HG03025 (cell line): ENCODE results near the gene ALDH7A1.
"Not testable (repeated sequence)": the region's sequence is repeated elsewhere in the genome, so short reads cannot be mapped to it uniquely, and the experiment has no call there.

Experiments
- ATAC-seq: cut with Tn5 transposase; IDR thresholded peaks from one replicate; pipeline ENCODE4 v1.9.1; 2021; ENCODE audit warnings: mild to moderate bottlenecking, moderate library complexity; ENCODE audit not compliant: unreplicated experiment, low FRiP score

ALDH7A1 gene

DNA sequence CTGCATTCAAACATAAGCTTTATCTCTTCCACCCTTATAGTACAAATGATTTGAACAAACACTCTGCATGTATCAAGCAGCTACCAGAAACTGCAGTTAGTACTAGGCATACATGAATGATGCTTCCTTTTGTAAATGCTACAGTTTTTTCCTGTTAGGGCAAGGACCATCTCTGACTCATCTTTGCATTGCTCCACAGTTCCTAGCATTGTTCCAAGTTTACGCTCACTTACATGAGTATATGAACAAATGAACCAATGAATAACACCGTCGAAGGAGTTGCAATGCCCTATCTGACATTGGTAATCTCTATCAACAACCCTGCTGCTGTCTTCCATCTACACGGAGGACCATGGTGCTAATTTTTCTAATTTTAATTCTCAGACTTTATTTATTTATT, 2.1 kb upstream of the ALDH7A1 start:
- ATAC-seq = no peak

DNA sequence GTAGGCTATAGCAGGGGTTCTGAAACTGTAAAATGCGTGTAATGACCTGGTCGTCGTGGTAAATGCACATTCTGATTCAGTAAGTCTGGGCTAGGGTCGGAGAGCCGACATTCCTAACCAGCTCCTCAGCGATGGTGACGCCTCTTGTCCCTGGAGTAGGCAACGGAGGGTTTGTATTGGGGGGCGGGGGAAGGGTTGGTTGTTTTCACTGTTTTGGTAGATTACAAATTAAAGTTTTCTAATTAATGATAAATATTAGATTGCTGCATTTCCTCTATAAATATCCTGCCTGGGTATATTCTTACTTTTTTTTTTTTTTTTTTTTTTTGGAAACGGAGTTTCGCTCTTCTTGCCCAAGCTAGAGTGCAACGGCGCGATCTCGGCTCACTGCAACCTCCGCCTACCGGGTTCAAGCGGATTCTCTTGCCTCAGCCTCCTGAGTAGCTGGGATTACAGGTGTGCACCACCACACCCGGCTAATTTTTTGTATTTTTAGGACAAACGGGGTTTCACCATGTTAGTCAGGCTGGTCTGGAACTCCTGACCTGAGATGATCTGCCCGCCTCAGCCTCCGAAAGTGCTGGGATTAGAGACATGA, 566 bp upstream of the ALDH7A1 start:
- ATAC-seq = peak; percentile 11

DNA sequence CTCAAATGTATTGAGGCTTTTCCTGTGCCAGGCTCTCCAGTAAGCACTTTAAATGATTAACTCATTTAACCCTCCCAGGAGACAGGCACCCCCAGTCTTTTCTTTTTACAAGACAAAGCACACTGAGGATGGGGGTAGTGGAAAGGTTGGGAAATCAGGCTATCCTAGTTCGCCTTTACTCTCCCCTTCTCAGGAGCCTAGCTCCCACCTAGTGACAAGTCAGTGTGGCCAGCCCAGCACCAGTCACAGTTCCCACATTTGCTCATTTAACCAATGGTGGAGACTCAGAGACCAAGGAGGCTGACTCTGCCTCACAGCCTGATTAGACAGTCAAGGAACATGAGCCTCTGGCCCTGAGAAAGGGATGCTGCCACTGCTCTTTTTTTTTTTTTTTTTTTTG, 3.5 kb downstream of the ALDH7A1 start:
- no peak for ATAC-seq

DNA sequence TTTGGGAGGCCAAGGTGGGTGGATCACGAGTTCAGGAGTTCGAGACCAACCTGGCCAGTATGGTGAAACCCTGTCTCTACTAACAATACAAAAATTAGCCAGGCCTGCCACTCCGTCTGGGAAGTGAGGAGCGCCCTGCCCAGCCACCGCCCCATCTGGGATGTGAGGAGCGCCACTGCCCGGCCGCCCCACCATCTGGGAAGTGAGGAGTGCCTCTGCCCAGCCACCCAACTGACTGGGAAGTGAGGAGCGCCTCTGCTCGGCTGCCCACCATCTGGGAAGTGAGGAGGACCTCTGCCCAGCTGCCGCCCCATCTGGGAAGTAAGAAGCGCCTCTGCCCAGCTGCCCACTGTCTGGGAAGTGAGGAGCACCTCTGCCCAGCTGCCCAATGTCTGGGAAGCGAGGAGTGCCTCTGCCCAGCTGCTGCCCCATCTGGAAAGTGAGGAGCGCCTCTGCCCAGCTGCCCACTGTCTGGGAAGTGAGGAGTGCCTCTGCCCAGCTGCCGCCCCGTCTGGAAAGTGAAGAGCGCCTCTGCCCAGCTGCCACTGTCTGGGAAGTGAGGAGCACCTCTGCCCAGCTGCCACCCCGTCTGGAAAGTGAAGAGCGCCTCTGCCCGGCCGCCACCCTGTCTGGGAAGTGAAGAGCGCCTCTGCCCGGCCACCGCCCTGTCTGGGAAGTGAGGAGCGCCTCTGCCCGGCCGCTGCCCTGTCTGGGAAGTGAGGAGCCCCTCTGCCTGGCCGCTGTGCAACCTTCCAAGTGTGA, 5.3 kb downstream of the ALDH7A1 start:
- no peak for ATAC-seq

DNA sequence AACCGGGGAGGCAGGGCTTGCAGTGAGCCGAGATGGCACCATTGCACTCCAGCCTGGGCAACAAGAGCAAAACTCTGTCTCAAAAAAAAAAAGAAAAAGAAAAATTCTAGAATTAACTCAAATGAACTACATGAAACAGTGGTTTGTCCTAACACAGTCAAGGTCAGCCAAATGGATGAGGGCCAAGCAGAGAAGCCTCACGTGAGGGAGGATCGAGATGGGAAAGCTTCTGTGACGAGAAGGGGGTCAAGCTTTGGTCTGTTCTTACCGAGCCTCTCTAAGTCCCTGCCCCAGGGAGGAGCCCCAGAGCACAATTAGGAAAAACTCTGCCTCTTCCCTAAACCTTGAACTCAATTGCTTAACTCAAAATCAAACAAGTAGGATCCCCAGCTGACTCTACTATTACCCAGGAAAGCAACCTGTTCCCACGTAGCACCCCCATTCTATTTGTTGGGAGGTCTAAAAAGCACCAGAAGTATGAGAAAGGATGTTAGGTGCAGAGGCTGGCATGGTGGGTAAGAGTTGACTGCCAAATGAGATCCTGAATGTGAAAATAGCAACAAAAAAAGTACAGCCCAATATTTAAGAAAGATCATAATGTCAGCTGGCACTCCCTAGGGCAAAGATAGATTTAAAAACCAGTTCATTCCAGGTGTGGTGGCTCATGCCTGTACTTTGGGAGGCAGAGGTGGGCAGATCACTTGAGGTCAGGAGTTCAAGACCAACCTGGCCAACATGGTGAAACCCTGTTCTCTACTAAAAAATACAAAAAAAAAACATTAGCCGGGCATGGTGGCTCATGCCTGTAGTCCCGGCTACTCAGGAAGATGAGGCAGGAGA, 7.2 kb downstream of the ALDH7A1 start:
- ATAC-seq = no peak

DNA sequence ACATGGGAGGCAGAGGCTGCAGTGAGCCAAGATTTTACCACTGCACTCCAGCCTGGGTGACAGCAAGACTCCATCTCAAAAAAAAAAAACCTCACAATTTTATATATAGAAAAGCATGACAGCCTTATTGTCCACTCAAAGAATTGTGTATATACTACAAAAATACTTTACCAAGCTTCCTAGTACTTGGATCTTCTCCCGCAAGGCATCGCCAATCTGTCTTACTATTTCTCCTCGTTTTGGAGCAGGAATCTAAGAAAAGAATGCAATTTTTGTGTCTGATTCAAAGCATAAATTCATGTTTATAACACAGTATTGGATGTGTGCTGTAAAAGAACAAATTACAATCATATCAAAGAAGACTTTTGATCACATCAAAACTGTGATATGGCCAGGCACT, 11.3 kb downstream of the ALDH7A1 start:
- ATAC-seq = no peak

DNA sequence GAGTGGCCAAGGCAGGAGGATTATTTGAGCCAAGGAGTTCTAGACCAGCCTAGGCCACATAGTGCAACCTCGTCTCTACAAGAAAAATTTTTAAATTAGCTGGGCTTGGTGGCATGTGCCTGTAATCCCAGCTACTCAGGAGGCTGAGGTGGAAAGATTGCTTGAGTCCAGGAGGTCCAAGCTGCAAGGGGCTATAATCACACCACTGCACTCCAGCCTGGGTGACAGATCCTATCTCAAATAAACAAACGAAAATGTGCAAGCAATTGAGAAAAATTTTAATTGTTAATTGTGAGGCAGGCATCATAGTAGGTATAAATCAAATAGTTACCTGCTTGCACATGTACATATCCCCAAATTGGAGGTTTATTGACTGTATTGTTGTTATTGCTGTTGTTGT, 15.3 kb downstream of the ALDH7A1 start:
- no peak for ATAC-seq

DNA sequence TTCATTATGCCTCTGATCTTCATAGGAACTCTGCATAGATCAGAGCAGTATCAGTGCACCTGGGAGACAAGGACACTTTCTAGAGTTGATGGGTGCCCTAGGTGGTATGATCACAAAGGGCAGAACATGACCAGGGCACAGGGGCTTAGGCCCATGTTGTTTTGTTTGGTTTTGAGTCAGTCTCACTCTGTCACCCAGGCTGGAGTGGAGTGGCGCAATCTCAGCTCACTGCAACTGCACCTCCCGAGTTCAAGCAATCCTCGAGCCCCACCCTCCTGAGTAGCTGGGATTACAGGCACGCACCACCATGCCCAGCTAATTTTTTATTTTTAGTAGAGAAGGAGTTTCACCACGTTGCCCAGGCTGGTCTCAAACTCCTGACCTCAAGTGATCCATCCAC, 17.6 kb downstream of the ALDH7A1 start:
- ATAC-seq = no peak

DNA sequence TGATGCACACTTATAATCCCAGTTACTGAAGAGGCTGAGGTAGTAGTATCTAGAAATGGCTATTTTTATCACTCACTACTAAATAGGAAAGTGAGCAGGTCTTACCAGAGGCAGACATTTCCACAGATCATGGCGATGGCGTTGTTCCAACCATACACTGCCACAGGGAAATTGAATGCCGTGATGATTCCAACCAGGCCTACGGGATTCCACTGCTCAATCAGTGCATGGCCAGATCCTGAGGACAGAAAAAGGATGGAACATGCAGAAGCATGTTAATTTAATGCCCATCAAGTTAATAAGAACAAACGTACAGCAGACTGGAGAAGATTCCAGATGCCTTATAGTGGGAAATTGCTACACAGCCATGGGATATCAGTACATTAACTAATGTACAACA, 18.0 kb downstream of the ALDH7A1 start:
- no peak for ATAC-seq

DNA sequence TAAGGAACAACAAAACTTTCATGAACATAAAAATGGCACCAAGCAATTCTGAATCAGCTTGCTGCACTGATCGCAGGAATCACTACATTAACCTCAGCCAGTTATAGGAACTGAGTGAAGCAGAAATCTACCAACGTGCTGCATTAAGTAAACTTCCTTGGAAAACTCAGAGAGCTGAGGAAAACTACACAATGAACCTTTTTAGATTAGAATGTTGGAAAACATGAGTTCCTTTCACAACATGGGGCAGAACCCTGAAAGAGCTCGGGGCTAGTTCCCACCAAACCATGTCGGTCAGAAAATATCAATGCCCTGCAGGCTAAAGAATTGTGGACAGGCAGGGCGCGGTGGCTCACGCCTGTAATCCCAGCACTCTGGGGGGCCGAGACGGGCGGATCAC, 19.4 kb downstream of the ALDH7A1 start:
- ATAC-seq = no peak

DNA sequence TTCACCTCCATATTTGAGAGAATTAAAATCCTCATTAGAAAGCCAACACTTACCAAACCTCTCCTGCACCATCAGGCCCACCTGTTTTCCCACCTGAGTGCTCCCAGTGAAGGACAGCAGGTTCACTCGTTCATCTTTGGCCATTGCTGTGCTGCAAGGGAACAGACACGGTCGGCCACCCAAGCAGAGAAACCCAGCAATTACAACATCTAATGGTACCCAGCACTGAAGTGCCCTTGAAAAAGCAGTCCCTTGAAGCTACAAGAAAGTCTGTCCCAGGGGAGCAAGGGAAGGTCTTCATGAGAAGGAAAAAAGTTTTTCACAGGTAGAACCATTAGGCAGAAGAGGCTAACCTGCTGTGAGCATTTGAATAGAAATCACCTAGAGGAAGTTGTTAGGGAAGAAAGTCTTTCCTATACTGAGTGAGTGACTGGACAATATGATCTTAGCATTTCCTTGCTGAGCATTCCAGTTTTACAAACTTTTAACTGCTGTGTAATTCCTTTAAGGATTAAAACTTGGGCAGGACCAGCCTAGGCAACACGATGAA, 26.7 kb downstream of the ALDH7A1 start:
- ATAC-seq = no peak

DNA sequence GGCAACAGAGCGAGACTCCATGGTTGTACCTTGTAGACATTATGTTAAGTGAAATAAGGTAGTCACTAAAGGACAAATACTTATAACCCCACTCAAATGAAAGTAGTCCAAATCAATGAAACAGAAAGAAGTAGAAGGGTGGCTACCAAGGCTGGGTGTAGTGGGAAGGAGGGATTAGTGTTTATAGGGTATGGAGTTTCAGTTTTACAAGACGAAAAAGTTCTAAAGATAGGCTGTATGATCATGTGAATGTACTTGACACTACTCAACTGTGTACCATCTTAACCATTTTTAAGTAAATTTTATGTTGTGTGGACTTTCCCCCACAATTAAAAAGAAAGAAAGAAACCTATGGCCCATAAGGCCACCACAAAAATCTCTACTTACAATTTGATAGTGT, 32.2 kb downstream of the ALDH7A1 start:
- ATAC-seq = peak; percentile 84

DNA sequence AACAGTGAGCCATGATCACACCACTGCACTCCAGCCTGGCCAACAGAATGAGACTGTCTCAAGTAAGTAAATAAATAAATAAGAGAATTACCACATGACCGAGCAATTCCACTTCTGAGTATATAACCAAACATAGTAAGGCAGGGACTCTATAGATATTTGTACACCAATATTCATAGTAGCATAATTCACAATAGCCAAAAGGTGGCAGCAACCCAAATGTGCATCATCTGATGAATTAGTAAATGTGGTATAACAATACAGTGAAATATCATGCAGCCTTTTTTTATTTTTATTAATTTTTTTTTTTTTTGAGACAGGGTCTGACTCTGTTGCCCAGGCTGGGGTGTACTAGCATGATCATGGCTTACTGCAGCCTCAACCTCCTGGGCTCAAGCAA, 33.1 kb downstream of the ALDH7A1 start:
- no peak for ATAC-seq

DNA sequence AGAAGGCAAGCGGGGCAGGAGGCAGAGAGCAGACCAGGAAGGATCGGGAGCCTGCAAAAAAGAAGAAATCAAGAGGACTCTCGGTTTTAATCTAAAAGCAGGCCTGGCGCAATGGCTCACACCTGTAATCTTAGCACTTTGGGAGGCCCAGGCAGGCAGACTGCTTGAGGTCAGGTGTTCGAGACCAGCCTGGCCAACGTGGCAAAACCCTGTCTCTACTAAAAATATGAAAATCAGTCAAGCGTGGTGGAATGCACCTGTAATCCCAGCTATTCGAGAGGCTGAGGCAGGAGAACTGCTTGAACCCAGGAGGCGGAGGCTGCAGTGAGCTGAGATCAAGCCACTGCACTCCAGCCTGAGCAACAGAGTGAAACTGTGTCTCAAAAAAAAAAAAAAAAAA, 39.9 kb downstream of the ALDH7A1 start:
- not testable (repeated sequence) for ATAC-seq

DNA sequence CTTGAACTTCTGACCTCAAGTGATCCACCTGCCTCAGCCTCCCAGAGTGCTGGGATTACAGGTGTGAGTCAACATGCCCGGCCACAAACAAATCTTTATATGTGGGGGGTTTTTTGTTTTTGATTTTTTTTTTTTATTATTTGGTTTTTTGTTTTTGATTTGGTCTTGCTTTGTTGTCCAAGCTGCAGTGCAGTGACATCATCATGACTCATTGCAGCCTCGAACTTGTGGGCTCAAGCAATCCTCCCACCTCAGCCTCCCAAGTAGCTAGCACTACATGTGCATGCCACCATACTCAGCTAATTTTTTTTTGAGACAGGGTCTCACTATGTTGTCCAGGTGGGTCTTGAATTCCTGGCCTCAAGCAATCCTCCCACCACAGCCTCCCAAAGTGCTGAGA, 42.4 kb downstream of the ALDH7A1 start:
- ATAC-seq = no peak

DNA sequence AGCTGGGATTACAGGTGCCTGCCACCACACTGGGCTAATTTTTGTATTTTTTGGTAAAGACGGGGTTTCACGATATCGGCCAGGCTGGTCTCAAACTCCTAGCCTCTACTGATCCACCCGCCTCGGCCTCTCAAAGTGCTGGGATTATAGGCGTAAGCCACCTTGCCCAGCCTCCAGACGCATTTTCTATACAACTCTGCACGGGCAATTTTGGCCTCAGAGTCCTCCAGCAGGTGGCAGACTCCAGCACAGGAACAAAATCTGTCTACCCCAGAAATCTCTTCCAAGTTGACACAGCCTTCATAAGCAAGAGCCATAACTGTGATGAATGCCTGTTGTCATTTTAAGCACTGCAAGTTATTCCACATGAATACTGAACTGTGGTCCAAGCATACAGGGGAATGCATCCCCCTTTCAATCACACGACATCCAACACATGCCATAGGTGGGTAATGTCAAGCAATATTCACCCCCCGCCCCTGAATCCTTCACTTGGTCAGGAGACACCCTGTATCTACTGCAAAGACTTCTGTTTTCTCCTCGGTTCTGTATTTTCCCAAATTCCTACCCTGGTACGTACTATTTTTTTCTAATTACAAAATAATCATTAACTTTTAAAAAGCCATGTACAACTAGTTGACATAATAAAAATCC, 50.8 kb downstream of the ALDH7A1 start:
- peak; percentile 52 for ATAC-seq

DNA sequence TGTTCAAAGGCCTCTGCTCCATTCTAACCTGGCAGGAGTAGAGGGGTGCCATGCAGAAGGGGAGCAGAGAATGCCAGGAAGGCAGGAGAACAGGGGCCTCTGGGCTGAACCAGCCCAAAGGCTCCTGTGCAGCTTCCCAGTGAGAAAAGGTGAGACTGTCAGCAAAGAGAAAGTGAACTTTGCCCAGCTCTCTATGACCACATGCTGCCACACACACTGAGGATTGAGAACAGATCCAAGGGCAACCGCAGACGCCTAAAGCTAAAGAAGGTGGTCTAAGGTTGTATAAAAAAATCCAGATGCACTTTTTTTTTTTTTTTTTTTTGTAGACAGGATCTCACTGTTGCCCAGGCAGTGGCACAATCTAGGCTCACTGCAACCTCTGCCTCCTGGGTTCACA, 51.4 kb downstream of the ALDH7A1 start:
- ATAC-seq = no peak

DNA sequence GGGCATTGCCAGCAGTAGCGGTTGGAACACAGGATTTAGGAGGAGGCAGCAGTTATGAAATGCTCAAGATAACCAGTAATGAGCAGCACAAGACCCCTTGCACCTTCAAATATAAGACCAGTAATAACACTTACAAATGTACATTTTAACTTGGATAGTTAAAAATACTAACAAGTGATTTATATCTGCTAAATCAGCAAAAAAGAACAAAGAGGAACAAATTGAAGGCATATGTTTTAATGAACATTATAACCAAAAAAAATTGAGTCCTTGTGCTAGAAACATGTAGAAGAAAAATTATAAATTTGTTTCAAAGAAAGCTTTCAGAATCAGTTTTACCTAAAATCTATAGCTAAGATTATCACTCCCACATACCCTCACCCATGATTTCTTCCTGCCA, 52.0 kb downstream of the ALDH7A1 start:
- no peak for ATAC-seq

DNA sequence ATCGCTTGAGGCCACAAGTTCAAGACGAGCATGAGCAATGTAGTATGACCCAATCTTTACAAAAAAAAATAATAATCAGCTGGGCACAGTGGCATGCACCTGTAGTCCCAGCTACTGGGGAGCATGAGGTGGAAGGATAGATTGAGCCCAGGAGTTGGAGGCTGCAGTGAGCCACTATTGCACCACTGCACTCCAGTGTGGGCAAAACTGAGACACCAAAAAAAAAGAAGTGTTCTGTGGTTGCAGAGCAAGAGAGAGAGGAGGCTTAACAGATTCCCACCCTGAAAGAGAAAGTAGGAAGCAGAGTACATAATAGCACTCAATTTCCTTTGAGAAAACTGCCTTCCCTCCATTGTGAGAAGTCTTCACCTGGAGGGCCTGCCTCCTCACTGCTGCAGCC, 52.6 kb downstream of the ALDH7A1 start:
- ATAC-seq = no peak

DNA sequence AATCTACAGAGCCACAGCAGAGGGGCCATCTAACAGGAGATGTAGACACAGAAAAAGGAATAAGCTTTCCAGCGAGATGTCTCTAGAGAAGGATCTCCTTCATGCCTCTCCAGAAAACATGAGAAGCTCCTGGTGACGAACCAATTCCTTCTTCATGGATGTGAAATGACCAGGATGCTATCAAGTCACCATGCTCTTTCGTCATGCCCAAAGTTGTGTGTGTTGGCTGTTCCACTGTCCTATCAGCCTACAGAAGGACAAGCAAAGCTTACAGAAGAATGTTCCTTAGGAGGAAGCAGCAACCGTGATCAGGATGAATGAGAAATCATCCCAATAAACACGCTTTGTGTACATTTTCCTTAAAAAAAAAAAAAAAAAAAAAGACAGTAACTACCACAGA, 54.4 kb downstream of the ALDH7A1 start:
- no peak for ATAC-seq

DNA sequence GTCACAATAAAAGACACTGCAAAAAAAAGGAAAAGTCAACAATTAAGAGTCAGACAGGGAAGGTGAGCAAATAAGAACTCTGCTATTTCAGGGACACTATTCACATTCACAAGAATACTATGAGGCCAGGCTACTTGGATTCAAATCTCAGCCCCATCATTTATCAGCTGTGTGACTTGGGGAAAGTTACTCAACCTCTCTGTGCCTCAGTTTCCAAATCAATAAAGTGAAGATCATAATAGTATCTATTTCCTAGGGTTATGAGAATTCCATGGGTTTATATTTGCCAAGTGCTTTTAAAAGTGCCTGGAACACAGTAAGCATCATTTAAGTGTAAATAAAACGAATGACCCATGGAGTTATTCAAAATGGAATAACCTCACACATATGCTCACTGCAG, 56.4 kb downstream of the ALDH7A1 start:
- no peak for ATAC-seq
